ENCODE results near the gene RASA3.

RASA3 gene

GRCh38 chr13:114068656-114069318, 63.6 kb downstream of the RASA3 start:
- Histone ChIP-seq H3K36me3 (ENCODE audit: insufficient read depth, low read length) (no peaks in the 10 kb centered on the region), H3K4me1 (ENCODE audit: insufficient read depth, low read length) (peaks cover 20% of the 10 kb centered on the region; the same call in 1 of the 2 replicates), H3K9ac (ENCODE audit: low read depth, low read length) (no peak overlapping the region), H3K9me3 (ENCODE audit: control insufficient read depth, insufficient read depth, low read length) (no peaks in the 10 kb centered on the region)

- Histone ChIP-seq H3K9ac (ENCODE audit: low read depth, low read length) (no peak overlapping the region), H3K4me1 (ENCODE audit: insufficient read depth, low read length) (peaks cover 20% of the 10 kb centered on the region; the same call in 1 of the 2 replicates), H3K9me3 (ENCODE audit: control insufficient read depth, insufficient read depth, low read length) (no peaks in the 10 kb centered on the region), H3K36me3 (ENCODE audit: insufficient read depth, low read length) (no peaks in the 10 kb centered on the region)
These were observed 64.4 kb downstream of the RASA3 start for GRCh38 chr13:114067886-114068651.

- Histone ChIP-seq H3K4me1 (ENCODE audit: insufficient read depth, low read length) (peaks cover 20% of the 10 kb centered on the region; the same call in 1 of the 2 replicates), H3K36me3 (ENCODE audit: insufficient read depth, low read length) (no peaks in the 10 kb centered on the region), H3K9ac (ENCODE audit: low read depth, low read length) (no peak overlapping the region; the same call in 1 of the 2 replicates)
These were observed 65.0 kb downstream of the RASA3 start for GRCh38 chr13:114067381-114067885.

GRCh38 chr13:114066956-114067355, 65.5 kb downstream of the RASA3 start:
- peaks cover 20% of the 10 kb centered on the region; the same call in 1 of the 2 replicates for H3K4me1 ChIP-seq (ENCODE audit: insufficient read depth, low read length)
- H3K9me3 ChIP-seq (ENCODE audit: control insufficient read depth, insufficient read depth, low read length): no peaks in the 10 kb centered on the region
- H3K36me3 ChIP-seq (ENCODE audit: insufficient read depth, low read length): no peaks in the 10 kb centered on the region
- no peak overlapping the region for H3K9ac ChIP-seq (ENCODE audit: low read depth, low read length)

More at GRCh38 chr13:114067381-114067885, 65.0 kb downstream of the RASA3 start:
- H3K9me3 ChIP-seq (ENCODE audit: control insufficient read depth, insufficient read depth, low read length): no peaks in the 10 kb centered on the region

- H3K36me3 ChIP-seq (ENCODE audit: insufficient read depth, low read length): no peaks in the 10 kb centered on the region
- peaks cover 17% of the 10 kb centered on the region; the same call in 1 of the 2 replicates for H3K4me1 ChIP-seq (ENCODE audit: insufficient read depth, low read length)
- no peak overlapping the region for H3K9ac ChIP-seq (ENCODE audit: low read depth, low read length)
- no peaks in the 10 kb centered on the region for H3K9me3 ChIP-seq (ENCODE audit: control insufficient read depth, insufficient read depth, low read length)
These were observed 66.3 kb downstream of the RASA3 start for GRCh38 chr13:114065926-114066774.

GRCh38 chr13:114065141-114065925, 67.1 kb downstream of the RASA3 start:
- Histone ChIP-seq H3K9me3 (ENCODE audit: control insufficient read depth, insufficient read depth, low read length) (no peaks in the 10 kb centered on the region), H3K36me3 (ENCODE audit: insufficient read depth, low read length) (no peaks in the 10 kb centered on the region), H3K9ac (ENCODE audit: low read depth, low read length) (peak overlapping the region; percentile 47), H3K4me1 (ENCODE audit: insufficient read depth, low read length) (peaks cover 17% of the 10 kb centered on the region; the same call in 1 of the 2 replicates)

GRCh38 chr13:114064450-114065140, 67.8 kb downstream of the RASA3 start:
- Histone ChIP-seq H3K4me1 (ENCODE audit: insufficient read depth, low read length) (peaks cover 17% of the 10 kb centered on the region; the same call in 1 of the 2 replicates), H3K9me3 (ENCODE audit: control insufficient read depth, insufficient read depth, low read length) (no peaks in the 10 kb centered on the region), H3K9ac (ENCODE audit: low read depth, low read length) (peak overlapping the region; percentile 47), H3K36me3 (ENCODE audit: insufficient read depth, low read length) (no peaks in the 10 kb centered on the region)

GRCh38 chr13:114063545-114064449, 68.6 kb downstream of the RASA3 start:
- Histone ChIP-seq H3K9ac (ENCODE audit: low read depth, low read length) (no peak overlapping the region), H3K36me3 (ENCODE audit: insufficient read depth, low read length) (no peaks in the 10 kb centered on the region), H3K4me1 (ENCODE audit: insufficient read depth, low read length) (peaks cover 14% of the 10 kb centered on the region; the same call in 1 of the 2 replicates), H3K9me3 (ENCODE audit: control insufficient read depth, insufficient read depth, low read length) (no peaks in the 10 kb centered on the region)

GRCh38 chr13:114062754-114063153, 69.7 kb downstream of the RASA3 start:
- H3K36me3 ChIP-seq (ENCODE audit: insufficient read depth, low read length): no peaks in the 10 kb centered on the region
- no peaks in the 10 kb centered on the region for H3K9me3 ChIP-seq (ENCODE audit: control insufficient read depth, insufficient read depth, low read length)
- no peak overlapping the region for H3K9ac ChIP-seq (ENCODE audit: low read depth, low read length)
- H3K4me1 ChIP-seq (ENCODE audit: insufficient read depth, low read length): peaks cover 12% of the 10 kb centered on the region; the same call in 1 of the 2 replicates

- Histone ChIP-seq H3K36me3 (ENCODE audit: insufficient read depth, low read length) (no peaks in the 10 kb centered on the region), H3K4me1 (ENCODE audit: insufficient read depth, low read length) (peaks cover 12% of the 10 kb centered on the region; the same call in 1 of the 2 replicates), H3K9ac (ENCODE audit: low read depth, low read length) (no peak overlapping the region), H3K9me3 (ENCODE audit: control insufficient read depth, insufficient read depth, low read length) (no peaks in the 10 kb centered on the region)
These were observed 70.1 kb downstream of the RASA3 start for GRCh38 chr13:114062341-114062740.

GRCh38 chr13:114061744-114062143, 70.7 kb downstream of the RASA3 start:
- no peaks in the 10 kb centered on the region for H3K36me3 ChIP-seq (ENCODE audit: insufficient read depth, low read length)
- peaks cover 12% of the 10 kb centered on the region; the same call in 1 of the 2 replicates for H3K4me1 ChIP-seq (ENCODE audit: insufficient read depth, low read length)
- no peak overlapping the region for H3K9ac ChIP-seq (ENCODE audit: low read depth, low read length)
- no peaks in the 10 kb centered on the region for H3K9me3 ChIP-seq (ENCODE audit: control insufficient read depth, insufficient read depth, low read length)

GRCh38 chr13:114061047-114061446, 71.4 kb downstream of the RASA3 start:
- Histone ChIP-seq H3K9me3 (ENCODE audit: control insufficient read depth, insufficient read depth, low read length) (no peaks in the 10 kb centered on the region), H3K9ac (ENCODE audit: low read depth, low read length) (no peak overlapping the region), H3K36me3 (ENCODE audit: insufficient read depth, low read length) (no peaks in the 10 kb centered on the region), H3K4me1 (ENCODE audit: insufficient read depth, low read length) (peaks cover 12% of the 10 kb centered on the region; the same call in 1 of the 2 replicates)
